Nephron progenitor cell (in vitro differentiated cells): Measurements from ENCODE around the gene UFSP1.

ENCODE experiments used
- DNase-seq: peaks from one replicate; pipeline ENCODE4 v3.0.0; 2021
- H3K27ac Mint-ChIP-seq: 2 replicates; pipeline ENCODE4 v1.8.0; 2021; ENCODE audit warnings: mild to moderate bottlenecking, moderate library complexity, mixed read lengths
- H3K27me3 Mint-ChIP-seq: 2 replicates; pipeline ENCODE4 v1.8.0; 2021; ENCODE audit warnings: mild to moderate bottlenecking, low read depth, mixed read lengths; ENCODE audit not compliant: poor library complexity
- H3K36me3 Mint-ChIP-seq: 2 replicates; pipeline ENCODE4 v1.8.0; 2021; ENCODE audit warnings: low read depth, mixed read lengths
- H3K4me1 Mint-ChIP-seq: 2 replicates; pipeline ENCODE4 v1.8.0; 2021; ENCODE audit warnings: mixed read lengths
- H3K4me3 Mint-ChIP-seq: 2 replicates; pipeline ENCODE4 v1.8.0; 2021; ENCODE audit warnings: mild to moderate bottlenecking, moderate library complexity, mixed read lengths
- H3K9me3 Mint-ChIP-seq: 2 replicates; pipeline ENCODE4 v1.8.0; 2021; ENCODE audit warnings: mild to moderate bottlenecking, moderate library complexity, mixed read lengths
- CTCF ChIP-seq: fragments of 200-600 bp; sonication (generic); IDR thresholded peaks from 2 replicates; pipeline ENCODE4 v1.5.0; 2021; ENCODE audit warnings: antibody characterized with exemption

The UFSP1 gene

DNA sequence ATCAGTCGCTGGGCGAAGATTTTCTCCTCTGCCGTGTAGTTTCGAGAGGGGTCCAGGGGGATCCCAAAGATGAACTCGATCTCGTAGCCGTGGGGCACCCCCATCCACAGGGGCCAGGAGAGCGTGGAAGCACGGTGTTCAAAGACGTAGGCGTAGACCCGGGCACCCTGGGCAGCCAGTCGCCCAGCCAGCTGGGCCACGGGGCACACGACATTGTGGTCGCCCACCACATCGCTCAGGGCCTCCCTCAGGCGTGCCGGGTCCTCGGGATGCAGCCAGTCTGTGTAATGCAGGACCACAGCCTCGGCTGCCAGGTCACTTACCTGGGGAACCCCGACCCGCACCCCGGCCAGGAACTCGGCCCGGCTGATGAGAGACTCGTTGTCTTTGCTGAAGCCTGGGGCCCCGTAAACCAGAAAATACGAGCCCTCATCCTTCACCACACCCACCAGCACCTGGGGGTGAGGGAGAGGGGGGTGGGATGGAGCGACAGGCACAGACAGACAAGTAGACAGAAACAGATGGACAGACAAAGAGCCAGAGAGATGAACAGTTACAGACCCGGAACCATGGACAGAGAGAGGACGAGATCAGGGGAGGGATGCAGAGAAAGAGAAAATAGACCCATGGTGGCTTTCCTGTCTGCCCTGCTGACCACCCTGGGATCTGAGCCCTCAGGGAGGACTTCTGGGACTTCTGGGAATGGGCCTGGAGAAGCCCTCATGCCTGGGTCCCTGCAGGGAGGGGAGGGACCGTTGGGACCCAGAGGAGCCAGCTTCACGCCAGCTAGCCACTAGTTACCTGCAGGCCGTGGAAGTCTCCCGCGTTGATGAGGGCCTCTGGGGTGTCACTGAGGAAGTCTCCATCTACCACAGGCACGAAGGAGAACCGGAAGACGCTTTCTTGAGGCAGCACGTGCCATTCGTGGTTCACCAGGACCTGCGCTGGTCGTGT, 3.1 kb upstream of the UFSP1 start:
- Mint-ChIP-seq H3K36me3 (peaks cover 10% of the 10 kb centered on the region), H3K4me3 (peak overlapping the region; percentile 90), H3K27me3 (peaks cover 23% of the 10 kb centered on the region), H3K4me1 (peaks cover 53% of the 10 kb centered on the region), H3K9me3 (no peaks in the 10 kb centered on the region), H3K27ac (no peak overlapping the region)
- DNase-seq: no peak
- no peak for TF ChIP-seq CTCF

GRCh38 chr7:100891568-100892247, 2.2 kb upstream of the UFSP1 start:
- H3K4me3 Mint-ChIP-seq: peak overlapping the region; percentile 90
- H3K9me3 Mint-ChIP-seq: no peaks in the 10 kb centered on the region
- H3K36me3 Mint-ChIP-seq: peaks cover 19% of the 10 kb centered on the region
- H3K27me3 Mint-ChIP-seq: peaks cover 17% of the 10 kb centered on the region
- peak overlapping the region; percentile 3 for H3K27ac Mint-ChIP-seq
- H3K4me1 Mint-ChIP-seq: peaks cover 62% of the 10 kb centered on the region
- no peak for DNase-seq
- TF ChIP-seq CTCF: no peak

DNA sequence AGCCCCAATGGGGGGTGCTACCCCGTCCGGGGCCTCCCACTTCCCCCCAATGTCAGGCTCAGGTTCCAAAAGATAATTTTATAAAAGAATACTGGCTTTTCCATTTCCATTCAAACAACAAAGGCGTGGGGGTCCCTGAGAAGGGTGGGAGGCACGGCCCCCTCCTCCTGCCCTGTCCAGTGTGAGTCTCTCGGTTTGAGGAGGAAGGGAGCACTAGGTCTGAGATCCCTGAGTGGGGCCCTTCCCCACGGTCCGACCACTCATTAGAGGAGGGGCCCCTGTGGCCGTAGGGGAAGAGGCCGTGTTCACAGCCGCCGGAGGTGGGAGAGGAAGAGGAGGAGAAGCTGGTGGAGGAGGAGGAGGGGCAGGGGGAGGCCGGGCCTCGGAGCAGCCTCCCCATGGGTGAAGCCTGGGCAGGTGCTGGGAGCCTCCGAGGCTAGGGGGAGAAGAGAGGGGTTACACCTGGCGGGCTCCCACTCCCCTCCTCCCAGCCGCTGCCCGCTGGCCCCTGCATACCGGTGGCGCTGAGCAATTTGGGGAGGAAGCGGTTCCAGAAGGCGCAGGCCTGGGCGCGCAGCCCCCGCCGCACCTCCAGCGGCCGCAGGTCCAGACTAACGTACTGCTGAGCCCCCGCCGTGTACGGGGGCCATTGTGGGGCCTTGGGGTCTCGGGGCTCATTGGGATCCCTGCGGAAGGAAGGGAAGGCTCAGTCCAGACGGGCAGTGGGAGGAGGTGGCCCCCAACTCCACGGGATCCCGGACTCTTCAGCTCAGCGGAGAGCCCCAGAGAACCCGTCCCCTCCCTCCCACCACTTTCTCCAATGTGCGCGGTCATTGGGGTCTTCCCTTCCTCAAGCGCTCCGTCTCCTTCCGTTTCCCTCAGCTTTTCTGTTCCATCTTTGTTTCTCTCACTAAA, 1.4 kb upstream of the UFSP1 start:
- H3K4me3 Mint-ChIP-seq: peak overlapping the region; percentile 90
- H3K4me1 Mint-ChIP-seq: peaks cover 65% of the 10 kb centered on the region
- peak overlapping the region; percentile 97 for H3K27ac Mint-ChIP-seq
- DNase-seq: peak; percentile 35
- H3K27me3 Mint-ChIP-seq: peaks cover 10% of the 10 kb centered on the region
- H3K36me3 Mint-ChIP-seq: peaks cover 27% of the 10 kb centered on the region
- TF ChIP-seq CTCF: no peak
- no peaks in the 10 kb centered on the region for H3K9me3 Mint-ChIP-seq

DNA sequence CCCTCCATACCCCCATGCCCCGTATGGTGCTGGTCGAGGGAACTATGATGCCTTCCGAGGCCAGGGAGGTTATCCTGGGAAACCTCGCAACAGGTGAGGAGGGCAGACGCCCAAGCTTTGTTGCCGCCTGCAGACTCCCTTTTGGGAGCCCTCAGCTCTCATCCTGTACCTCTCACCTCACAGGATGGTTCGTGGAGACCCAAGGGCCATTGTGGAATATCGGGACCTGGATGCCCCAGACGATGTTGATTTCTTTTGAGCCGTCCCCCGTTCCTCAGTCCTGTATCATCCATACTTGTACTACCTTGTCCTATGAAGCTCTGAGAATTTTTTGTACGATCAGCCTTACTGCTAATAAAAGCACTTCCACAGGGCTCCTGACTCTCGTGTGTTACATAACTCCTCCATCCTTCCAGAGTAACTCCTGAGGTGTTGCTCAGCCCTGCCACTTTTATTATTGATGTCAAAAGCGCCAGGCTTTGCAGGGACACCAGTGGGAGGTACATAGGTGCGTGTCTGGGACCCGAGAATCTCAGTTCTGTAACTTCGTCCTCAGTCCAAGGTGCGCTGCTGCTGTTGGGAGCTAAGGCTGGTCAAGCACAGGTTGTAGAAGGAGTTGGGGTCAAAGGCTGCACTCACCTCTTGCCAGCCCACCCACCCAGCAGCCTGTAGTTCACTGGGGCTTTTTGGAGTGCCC, 1.1 kb downstream of the UFSP1 start:
- Mint-ChIP-seq H3K9me3 (no peaks in the 10 kb centered on the region), H3K27ac (peak overlapping the region; percentile 17), H3K36me3 (peaks cover 50% of the 10 kb centered on the region), H3K27me3 (peaks cover 5% of the 10 kb centered on the region), H3K4me3 (peak overlapping the region; percentile 68), H3K4me1 (peaks cover 79% of the 10 kb centered on the region)
- no peak for DNase-seq
- no peak for TF ChIP-seq CTCF
